Neural progenitor cell (in vitro differentiated cells): ENCODE measurements around the gene CCDC88B.

Experiments
- EZH2 ChIP-seq: fragments of 200-600 bp; sonication (generic); IDR thresholded peaks from 2 replicates; pipeline ENCODE4 v1.6.1; 2017; ENCODE audit warnings: antibody characterized with exemption, mild to moderate bottlenecking, moderate library complexity
- EZH2phosphoT487 ChIP-seq: fragments of 200-600 bp; sonication (generic); IDR thresholded peaks from 2 replicates; pipeline ENCODE4 v1.6.1; 2017; ENCODE audit warnings: antibody characterized with exemption
- TF ChIP-seq, protein P1 (sequence below): fragments of 200-600 bp; sonication (generic); IDR thresholded peaks from 2 replicates; pipeline ENCODE4 v1.5.1; 2017; ENCODE audit warnings: antibody characterized with exemption, mild to moderate bottlenecking

DNA sequence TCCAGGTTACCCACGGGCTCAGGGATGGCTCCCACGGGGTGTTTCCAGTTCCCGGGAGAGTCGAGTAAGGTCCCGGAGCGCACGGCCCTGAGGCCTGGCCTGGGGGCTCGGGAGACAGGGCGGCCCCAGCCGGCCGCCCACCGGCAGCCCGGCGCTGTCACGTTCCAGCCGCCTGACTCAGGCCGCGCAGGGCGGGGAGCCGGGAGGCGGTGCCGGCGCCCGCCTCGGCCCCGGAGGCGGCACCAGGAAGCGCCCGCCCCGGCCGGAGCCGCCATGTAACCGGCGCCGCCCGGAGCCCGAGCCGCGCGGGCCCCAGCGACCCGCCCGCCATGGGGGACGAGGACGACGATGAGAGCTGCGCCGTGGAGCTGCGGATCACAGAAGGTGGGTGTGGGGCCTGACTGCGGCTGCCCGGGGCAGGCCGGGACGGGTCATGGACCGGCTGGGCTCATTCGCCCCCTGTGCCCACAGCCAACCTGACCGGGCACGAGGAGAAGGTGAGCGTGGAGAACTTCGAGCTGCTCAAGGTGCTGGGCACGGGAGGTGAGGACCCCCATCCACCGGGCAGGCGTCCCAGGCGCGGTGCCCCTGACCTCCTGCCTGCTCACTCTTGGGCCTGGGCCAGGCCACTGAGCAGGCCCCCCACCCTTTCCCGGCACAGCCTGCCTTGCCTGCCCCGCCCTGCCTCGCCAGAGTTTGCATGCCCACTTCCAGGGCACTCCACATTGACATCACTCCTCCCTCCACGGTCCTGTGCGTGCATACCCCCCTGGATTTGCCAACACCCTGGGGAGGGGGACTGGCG, 19.1 kb downstream of the CCDC88B start, which contains the start of gene RPS6KA4:
- TF ChIP-seq, protein P1, sequence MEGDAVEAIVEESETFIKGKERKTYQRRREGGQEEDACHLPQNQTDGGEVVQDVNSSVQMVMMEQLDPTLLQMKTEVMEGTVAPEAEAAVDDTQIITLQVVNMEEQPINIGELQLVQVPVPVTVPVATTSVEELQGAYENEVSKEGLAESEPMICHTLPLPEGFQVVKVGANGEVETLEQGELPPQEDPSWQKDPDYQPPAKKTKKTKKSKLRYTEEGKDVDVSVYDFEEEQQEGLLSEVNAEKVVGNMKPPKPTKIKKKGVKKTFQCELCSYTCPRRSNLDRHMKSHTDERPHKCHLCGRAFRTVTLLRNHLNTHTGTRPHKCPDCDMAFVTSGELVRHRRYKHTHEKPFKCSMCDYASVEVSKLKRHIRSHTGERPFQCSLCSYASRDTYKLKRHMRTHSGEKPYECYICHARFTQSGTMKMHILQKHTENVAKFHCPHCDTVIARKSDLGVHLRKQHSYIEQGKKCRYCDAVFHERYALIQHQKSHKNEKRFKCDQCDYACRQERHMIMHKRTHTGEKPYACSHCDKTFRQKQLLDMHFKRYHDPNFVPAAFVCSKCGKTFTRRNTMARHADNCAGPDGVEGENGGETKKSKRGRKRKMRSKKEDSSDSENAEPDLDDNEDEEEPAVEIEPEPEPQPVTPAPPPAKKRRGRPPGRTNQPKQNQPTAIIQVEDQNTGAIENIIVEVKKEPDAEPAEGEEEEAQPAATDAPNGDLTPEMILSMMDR, result no peak
- no peak for TF ChIP-seq EZH2
- no peak for TF ChIP-seq EZH2phosphoT487
